Hepatic stellate cell (primary cell): ENCODE measurements around the gene MORN2.

Experiments used
- DNase-seq: peaks from one replicate; pipeline ENCODE4 v3.0.0; 2011; ENCODE audit warnings: low spot score

MORN2 gene

DNA sequence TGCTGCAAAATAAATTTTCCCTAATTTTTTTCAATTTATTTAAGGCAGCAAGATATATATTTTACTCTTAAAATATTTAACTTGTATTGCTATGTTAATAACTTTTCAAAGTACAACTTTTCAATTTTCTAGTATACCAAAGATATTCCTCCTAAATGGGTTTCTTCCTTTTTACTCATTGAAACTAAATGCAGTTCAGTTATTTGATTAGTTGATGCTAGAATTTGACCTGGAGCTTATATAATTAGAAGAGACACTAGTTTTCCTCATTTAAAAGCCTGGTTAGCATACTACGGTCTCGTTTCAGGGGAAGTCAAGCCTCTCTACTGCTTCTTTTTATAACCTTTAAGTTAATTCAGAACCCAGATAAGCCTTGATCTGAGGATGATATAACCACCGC lies 13.8 kb downstream of the MORN2 start, which contains the start of gene ARHGEF33:
ARHGEF33 (plus strand) TSS at position 301 of the 400 bp plus-strand sequence. CDS start 29,573 bp downstream, outside the sequence.
- DNase-seq, result no peak

DNA sequence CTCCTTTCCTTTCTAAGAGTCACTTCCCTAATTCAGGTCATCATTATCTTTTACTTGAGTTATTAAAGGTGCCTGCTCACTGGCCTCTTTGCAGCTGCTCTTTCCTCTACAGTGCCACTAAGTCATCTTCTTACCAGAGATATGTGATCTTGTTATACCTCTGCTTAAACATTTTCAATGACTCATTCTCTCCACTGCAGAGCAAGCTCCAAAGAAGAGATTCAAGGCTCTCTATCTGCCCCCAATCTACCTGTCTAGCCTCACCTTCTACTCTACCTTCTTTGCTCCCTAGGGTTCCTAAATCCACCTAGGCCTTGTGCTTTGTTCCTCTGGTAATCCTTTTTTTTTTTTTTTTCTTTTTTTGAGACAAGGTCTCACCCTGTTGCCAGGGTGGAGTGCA lies 17.0 kb downstream of the MORN2 start:
- no peak for DNase-seq

DNA sequence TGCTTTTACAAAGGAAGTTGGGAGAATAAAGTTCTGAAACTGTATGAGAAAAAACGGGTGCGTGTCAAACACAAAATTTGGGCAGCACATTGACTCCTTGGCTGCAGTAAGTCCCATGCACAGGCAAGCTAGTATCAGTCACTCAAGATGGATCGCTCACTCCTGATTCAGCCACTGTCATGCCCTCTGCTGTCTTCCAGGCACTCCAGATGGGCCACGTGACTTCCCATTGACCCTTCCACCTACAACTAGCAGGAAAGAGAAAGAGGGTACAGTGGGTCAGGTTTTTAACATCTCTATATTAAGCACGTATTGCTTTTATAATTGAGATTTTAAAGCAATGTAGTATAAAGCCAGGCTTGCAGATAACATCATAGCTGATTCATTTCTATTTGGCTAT lies 22.5 kb downstream of the MORN2 start:
- no peak for DNase-seq

DNA sequence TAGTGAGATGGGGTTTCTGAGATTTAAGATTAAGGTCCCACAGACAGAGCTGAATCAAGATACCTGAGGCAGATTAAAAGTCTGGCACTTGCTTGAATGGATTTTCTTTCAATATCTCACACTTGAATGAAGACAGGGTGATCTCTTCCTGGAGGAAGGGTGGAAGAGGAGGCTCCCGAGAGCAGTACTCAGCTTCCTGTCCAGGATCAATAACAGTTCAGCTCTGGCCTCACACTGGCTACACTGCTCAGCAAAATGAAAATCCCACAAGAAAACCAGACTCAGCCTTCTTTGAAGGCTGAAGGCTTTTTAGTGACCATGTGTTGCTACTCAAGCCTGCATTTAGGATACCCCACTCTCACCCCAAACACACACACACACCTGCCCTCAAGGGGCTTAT lies 24.9 kb downstream of the MORN2 start:
- no peak for DNase-seq

DNA sequence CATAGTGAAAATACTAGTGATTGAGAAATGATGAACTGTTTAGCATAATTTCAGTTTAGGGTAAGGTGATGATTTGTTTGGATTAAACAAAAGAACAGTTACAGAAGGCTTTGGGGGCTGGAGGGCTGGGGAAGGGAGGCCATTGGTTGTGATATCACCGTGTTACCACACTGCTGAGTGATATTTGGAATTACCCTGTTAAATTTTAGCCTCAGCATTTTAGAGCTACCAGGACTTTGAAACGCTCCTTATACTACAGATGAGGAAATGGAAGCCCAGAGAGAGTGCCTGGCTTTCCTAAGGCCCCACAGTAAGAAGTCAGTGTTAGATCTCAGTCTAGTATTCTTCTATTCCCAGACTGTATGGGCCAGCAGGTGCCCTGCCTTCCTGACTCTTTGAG lies 29.5 kb downstream of the MORN2 start:
- no peak for DNase-seq

DNA sequence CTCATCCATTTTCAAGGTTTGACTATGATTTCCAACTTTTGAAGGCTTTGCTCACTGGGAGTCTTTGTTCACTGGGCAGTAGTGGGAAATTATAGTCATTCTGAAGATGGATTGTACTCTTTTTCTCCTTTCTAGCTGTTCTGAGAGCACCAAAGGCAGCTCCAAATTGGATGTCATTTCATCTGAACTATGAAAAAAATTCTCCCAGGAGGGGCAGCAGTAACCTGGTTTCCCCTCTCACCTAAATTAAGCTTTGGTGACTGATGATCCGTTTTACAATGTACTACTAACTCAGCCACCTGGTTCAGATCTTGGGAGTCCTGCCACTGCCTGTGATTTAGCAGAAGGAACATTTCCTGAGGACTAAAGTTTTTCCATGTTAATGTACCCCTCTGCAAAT lies 31.5 kb downstream of the MORN2 start:
- no peak for DNase-seq

DNA sequence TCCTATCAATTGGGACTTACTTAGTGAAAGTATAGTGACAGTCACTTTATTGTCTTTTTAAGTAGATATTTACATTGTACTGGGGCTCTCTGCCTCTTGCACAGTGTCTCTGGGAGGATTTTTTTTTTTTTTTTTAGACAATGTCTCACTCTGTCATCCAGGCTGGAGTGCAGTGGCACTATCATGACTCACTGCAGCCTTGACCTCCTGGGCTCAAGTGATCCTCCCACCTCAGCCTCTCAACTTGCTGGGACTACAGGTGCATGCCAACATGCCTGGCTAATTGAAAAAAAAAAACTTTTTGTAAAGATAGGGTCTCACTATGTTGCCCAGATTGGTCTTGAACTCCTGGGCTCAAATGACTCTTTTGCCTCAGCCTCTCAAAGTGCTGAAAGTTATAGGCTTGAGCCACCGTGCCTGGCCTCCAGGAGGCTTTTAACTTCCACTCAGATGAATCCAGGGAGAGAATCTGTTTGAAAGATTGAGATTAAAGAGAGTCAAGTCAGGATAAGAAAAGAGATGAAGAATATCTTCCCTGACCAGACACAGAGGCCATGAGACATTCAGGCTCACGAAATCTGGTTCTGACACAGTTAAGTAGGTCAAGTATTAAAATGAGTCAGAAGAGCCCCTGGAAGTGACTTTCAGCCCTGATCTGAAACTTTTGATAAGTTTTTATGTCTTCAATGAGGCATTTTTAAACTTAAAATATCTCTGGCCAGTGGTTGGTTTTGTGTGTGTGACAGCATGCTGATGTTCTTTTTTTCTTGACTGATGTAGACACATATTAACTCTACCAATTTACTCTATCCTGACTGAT lies 32.2 kb downstream of the MORN2 start:
- DNase-seq, result peak; percentile 6

DNA sequence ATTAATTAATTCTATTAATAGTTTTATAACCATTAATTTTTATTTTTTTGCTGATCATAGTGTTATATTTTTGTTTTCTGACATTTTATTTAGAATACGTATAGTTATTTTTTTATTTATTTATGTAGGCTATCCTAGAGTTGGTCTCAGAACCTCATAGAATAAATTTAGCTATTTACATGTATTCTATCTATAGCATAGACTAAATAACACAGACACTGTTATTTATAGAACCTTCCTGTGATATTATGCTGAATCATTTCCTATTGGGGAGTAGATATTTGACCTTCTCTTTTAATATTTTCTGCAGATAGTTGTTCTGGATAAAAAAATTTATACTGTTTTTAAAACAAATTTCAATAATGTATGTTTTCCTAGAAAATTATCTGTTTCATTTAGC lies 34.1 kb downstream of the MORN2 start:
- no peak for DNase-seq

DNA sequence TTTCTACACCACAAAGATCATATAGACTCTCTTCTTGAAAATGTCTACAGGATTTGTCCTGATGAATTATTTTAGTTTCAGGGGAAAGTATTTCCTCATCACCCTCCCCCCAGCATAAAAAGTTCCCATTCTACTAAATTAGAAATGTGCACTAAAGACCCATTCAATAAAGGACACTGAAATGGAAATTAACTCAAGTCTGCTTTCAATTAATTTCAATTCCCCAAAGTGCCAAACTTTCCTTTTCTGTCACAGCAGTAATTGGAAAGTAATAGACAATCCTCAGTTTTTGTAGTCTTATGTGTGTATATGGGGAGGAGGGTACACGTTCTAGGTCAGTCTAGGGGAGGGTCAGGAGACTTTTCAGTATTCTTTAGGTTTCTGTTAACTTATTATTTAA lies 35.4 kb downstream of the MORN2 start:
- no peak for DNase-seq

DNA sequence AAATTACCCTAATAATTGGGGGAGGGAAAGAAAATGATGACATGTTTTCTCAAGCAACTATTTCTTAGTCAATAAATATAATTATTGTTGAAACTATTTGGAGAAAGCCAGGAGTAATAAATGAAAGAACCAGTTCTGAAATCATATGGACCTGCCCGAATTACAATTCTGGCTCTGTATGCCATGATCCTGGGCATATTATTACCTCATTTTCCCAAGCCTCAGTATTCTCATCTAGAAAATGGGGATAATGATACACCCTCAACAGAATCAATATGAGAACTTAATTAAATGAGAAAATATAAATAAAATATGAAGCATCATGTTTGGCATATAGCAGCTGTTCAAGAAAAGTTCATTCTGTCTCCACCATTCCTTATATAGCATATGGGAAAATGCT lies 36.8 kb downstream of the MORN2 start:
- DNase-seq, result no peak

DNA sequence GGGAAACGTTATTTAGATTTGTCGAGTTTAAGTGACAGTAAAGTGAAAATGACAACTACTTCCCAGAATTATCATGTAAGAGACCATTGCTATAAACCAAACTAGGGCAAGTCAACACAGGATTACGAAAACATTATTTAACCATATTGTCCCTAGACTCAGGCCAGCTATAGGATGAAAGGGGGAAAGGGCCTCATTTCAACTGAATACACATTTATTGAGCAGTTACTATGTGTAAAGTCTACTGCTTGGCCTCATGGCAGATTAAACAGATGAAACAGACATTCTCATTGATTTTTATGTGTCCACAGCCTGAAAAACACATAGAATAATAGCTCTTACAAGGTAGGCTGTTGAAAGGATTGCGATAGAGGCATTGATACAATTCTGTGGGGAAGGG lies 46.6 kb downstream of the MORN2 start:
- DNase-seq, result no peak

DNA sequence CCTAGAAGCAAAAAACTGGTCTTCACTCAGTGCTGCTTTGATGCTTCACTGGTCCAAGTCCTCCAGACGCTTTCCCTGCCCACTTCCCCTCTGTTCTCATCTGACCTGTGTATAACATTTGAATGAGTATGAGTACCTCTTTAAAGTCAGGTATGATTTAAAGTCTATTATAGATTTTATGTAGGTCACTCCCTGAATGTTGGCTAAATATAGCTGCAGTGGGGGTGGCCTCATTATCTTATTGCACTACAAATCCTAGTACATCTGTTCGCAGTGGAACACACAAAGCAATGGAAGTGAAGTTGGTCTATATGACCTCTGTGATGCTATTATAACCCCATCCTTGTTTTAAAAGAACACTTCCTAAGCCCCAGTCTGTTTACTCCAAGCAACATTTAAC lies 47.1 kb downstream of the MORN2 start:
- no peak for DNase-seq

DNA sequence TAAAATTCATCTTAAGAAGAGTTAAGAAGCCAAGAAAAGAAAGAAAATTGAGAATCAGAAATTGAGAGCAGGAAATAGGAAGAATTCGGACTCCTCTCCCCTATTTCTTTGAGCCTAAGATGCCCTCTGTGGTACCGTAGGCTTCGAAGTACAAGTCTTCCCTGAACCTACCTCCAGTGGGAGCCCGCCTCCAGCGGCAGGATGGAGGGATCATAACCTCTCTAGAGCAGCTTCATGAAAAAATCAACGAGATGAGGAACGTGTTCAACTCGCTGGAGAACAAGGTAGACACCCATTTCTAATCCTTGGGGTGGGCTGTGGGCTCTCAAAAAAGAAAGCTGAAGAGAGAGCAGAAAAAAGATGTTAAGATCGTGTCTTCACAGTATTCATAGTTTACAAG lies 50.2 kb downstream of the MORN2 start:
- DNase-seq, result no peak

DNA sequence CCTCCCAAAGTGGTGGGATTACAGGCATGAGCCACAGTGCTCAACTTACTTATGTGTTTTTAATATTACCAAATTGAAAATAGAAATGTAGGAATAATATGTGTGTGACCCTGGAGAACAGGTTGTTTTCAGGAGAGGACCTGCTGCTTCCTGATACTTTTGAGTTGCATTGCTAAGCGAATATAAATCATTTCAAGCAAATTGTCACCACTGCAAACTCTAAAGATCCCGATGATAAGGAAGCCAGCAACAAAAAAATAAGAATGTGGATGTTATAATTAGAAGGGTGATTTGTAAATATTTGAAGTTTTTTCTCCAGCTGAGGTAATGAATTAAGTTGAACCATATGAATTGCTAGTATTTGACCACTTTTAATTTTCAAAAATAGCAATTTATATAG lies 54.8 kb downstream of the MORN2 start:
- no peak for DNase-seq
